Left lobe of liver (tissue), 2 donors: Measurements from ENCODE around the gene PRR30. TPM values are rescaled to one million over a fixed set of nuclear protein-coding genes. Genes with fewer than 3 reads are reported as not detected.
"Not testable (repeated sequence)": the region's sequence is repeated elsewhere in the genome, so short reads cannot be mapped to it uniquely, and the experiment has no call there.

ENCODE experiments used
- ATAC-seq: fragments of 200-7000 bp; cut with Tn5 transposase; one replicate; pipeline ENCODE4 v1.9.1; 2020; ENCODE audit warnings: mild to moderate bottlenecking, moderate library complexity
- DNase-seq: peaks from one replicate; pipeline ENCODE4 v3.0.0-alpha.2; 2020; ENCODE audit warnings: low spot score
- total RNA-seq: library from RNA; stranded (reverse); gene quantifications from one replicate; pipeline ENCODE4 v1.2.1, GENCODE V29; 2021
- donor health status: DM: no; HTN: no; CAD: no; lungs with moderate emphysema.
- donor health status: DM: no; HTN: yes; CAD: no.

PRR30 gene
- total RNA-seq, result not detected

DNA sequence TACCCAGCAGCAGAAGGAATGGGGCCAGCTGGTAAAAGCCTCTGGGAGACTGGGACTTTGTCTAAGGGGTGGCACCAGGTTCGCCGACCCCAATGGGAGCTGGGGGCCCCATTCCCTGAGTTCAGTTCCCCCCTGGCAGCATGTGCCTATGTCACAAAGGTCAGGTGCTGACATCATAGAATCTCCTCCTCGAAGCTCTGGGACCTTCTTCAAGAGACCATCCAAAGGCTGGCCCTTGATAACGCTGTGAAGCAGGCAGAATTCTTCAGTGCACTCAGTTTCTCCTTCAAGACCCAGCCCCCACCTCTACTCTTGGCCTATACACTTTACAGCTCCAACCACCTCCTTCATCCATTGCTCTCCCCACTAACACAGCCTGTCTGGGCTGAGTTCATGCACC lies at the start of gene PRR30:
Gene PRR30 (minus strand): TSS at position 101 of the 400 bp plus-strand sequence. CDS start 1,081 bp downstream, outside the sequence.
- DNase-seq (no peak), ATAC-seq (no peak)

DNA sequence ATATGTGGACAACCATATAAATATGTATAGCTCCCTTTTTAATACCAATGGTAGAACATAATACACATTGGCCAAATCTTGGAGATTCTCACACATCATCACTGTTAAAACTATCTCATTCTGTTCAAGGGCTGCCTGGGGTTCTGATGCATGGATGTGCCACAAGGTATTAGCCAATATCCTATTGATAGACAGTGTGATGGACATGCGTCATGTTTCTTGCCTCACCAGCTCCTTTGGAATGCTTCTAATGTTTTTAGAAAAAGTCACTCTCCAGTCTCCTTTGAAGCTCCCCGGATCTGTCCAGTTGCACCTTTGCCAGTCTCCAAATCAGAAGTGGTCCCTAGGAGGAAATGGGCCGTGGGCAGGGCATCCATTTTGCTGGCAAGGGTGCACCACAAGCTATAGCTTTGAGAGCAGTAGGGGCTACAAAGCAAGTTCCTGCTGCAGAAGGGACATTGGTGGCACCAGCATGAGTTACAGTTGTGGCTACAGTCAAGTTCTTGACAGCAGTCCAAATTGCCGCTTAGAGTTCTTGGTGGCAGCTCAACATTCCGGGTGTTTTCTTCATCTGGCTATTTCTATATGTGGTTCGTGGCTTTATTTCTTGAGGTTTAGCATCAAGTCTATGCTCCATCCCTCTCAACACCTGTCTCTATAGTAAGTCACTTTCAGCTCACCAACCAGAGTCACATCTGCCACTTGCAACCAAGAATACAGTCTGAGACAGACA lies 47.6 kb upstream of the PRR30 start:
- ATAC-seq, result no peak
- DNase-seq, result no peak

DNA sequence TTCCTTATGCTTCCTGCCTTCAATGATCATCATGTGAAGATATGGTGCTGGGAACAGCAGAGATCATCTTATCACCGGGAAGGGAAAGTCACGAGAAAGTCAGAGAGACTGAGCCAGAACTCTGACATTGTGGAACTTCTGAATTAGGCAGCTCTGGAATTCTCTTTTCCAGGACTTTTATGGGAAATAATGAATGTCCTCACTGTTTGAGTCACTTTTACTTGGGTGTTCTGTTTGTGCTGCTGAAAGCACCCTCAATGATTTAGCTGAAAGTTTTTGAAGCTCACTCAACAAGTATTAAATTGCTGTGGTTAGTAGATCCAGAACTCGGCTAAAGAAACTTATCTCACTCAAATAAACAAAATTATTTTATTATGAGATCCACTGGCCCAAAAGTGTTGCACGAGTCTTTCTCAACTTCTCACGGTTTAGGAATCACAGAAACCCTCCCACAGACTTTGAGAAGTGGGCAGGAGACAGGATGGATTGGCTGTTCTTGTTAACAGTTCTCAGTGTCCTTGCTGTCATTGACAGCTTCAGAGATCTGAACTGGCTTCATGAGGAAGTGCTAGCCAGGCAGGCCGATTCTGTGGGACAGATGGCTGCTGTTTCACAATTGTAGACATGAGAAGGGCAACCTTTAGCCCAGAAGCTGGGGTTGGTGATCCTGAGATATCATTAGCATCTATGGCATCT lies 46.3 kb upstream of the PRR30 start:
- DNase-seq, result peak; percentile 85

DNA sequence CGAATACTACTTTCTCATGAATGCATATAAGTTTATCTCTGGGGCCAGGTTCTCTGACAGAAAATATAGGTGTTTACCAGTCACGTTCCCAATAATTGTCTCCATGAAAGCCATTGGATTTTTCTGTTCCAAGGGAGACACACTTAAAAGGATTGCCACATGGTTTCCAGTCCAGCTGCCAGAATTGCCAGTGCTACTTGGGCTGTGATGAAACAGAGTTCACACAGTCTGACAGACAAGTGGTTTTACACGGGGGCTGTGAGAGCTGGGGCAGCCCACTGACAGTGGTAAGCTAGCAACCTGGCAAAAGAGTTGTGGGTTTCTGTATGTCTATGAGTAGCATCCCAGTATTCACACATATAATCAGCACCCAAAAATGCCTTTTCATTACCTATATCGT lies 44.9 kb upstream of the PRR30 start:
- peak; percentile 54 for ATAC-seq
- DNase-seq, result peak; percentile 84

More for the DNA sequence above, 46.3 kb upstream of the PRR30 start:
- peak; percentile 89 for ATAC-seq

GRCh38 chr2:27182346-27182745 lies 43.1 kb upstream of the PRR30 start:
- DNase-seq (no peak), ATAC-seq (no peak)

GRCh38 chr2:27179344-27180000 lies 40.3 kb upstream of the PRR30 start:
- DNase-seq (no peak), ATAC-seq (peak; percentile 35)

- DNase-seq (no peak), ATAC-seq (no peak)
Observed at GRCh38 chr2:27178469-27178868, 39.3 kb upstream of the PRR30 start.

- DNase-seq (no peak), ATAC-seq (peak; percentile 42)
Observed at GRCh38 chr2:27177441-27178351, 38.5 kb upstream of the PRR30 start.

DNA sequence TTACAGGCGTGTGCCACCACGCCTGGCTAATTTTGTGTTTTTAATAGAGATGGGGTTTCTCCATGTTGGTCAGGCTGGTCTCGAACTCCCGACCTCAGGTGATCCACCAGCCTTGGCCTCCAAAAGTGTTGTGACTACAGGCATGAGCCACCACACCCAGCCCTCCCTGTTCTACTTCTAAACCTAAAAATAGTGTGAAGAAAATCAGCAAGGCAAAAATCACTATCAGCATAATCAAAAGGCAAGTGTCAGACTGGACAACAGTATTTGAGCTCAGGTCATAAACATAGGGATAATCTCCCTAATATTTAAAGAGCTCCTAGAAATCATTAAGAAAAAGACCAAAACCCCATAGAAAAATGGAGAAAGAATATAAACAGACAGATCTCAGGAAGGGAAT lies 36.6 kb upstream of the PRR30 start:
- ATAC-seq, DNase-seq: not testable (repeated sequence)

DNA sequence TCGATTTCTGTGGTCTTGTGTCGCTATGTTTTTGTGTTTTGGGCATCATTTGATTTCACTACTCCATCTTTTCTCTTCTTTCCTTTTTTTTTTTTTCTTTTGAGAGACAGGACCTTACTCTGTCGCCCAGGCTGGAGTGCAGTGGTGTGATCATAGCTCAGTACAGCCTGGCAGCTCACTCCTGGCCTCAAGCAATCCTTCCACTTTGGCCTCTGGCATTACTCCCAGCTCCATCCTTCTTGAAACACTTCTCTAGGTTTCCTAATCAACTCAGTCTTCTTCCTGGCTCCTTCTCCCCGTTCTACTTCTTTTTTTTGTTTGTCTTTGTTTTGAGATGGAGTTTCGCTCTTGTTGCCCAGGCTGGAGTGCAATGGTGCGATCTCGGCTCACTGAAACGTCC lies 36.1 kb upstream of the PRR30 start:
- no peak for DNase-seq
- no peak for ATAC-seq

DNA sequence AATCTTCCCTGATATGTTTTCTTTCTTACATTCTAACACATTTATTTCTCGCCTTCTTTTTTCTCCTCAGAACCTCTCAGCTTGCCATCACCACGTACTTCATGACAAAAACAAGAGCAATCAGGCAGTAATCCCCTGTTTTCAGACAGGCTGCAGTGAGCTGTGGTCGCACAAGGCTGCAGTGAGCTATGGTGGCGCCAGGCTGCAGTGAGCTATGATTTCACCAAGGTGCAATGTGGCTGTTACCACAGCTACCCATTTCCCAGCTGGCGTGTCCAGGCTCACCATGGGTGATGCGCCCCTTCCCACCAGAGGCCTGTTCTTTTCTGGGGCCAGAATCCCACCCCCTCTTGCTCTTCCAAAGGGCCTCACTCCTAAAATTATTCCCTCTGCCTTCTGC lies 35.4 kb upstream of the PRR30 start:
- ATAC-seq, result no peak
- DNase-seq, result no peak

DNA sequence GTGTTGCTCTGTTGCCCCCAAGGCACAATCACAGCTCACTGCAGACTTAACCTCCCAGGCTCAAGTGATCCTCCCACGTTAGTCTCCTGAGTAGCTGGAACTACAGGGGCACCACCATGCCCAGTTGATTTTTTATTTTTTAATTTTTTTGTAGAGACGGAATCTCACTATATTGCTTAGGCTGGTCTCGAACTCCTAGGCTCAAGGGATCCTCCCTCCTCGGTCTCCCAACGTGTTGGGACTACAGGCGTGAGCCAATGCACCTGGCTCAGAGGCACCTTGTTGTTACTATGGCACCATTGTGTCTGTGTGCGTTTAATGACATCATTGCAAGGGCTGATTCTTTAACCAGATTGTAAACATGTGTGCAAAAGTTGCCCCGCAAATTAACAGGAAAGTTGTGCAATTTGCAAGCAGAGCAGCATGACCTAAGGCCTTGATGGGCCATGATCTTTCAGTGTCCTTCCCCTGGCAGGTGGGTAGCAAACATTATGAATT lies 32.2 kb upstream of the PRR30 start:
- peak; percentile 65 for ATAC-seq
- peak; percentile 69 for DNase-seq

- no peak for ATAC-seq
- no peak for DNase-seq
Observed at GRCh38 chr2:27170581-27171337, 31.5 kb upstream of the PRR30 start.

DNA sequence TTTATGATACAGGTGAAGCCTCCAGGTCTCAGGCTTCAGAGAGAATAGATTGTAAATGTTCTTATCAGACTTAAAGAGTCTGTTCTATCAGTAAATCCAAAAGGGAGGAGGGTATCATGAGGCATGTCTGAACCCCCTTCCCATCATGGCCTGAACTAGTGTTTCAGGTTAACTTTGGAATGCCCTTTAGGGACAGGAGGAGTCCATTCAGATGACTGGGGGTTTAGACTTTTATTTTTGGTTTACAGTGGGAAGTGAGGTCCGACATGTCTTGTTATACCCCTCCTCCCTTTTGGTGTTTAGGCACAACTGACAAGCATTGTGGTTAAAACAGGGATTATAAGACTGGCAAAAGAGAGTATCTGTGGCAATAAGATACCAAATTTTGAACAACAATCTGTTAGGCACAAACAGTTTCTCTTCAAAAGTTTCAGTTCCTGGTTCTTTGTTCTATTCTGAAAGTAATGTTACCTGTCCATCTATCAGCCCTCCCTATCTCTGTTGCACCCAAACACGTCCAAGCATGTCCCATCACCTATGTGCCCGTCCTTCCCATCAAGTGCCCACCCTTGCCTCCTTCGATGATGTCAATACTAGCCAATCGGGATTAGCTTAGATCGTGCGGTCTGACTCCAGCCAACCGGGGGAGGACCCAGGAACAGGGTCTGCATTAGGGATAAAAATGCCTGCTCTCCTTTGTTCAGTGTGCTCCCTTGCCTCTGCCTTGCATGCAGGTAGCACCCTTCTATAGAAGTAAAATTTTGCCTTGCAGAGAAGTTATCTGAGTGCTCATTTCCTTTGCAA lies 26.0 kb upstream of the PRR30 start:
- DNase-seq (no peak), ATAC-seq (no peak)

DNA sequence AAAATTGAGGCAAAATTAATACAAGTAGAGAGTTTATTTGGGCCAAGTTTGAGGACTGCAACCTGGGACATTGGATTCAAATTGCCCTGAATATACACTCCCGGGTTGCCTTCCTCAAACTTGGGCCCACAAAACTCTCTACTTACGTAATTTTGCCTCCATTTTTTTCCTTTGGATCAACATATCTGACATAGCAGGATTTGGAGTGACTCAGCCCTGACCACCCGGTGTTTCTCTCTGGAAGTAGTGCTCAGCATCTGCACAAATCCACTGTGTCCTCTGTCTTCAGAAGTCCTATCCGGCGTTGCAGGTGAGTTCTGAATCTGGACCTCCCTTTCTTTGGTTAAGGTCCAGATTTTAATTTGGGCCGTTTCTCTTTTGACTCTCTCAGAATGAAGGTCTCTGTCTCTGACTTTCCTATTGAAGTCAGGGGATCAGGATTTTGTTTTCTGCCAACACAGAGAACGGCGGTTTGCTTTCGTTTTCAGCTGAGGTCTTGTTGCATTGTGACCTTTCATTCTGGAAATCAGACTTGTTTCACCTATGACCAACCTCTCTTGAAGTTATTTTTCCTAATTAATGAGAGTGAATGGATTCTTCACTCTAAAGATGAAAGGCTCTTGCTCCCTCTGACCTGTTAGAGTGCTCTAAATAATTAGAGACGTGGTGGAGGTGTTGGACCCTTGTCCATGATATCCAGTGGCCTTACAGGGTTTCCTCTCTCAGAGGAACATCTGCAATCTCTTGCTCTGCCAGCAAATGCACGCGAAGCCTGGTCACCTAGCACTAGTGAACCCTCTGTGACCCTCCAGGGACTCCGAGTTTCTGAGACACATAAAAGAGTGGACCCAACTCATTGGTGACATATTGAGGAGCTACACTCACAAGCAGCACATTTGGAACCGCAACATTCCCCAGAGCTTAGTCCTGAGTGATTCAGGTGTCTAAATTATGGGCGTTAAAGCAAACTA lies 23.2 kb upstream of the PRR30 start:
- DNase-seq, result no peak
- peak; percentile 88 for ATAC-seq

- DNase-seq (no peak), ATAC-seq (no peak)
Observed at GRCh38 chr2:27160191-27160590, 21.0 kb upstream of the PRR30 start.

DNA sequence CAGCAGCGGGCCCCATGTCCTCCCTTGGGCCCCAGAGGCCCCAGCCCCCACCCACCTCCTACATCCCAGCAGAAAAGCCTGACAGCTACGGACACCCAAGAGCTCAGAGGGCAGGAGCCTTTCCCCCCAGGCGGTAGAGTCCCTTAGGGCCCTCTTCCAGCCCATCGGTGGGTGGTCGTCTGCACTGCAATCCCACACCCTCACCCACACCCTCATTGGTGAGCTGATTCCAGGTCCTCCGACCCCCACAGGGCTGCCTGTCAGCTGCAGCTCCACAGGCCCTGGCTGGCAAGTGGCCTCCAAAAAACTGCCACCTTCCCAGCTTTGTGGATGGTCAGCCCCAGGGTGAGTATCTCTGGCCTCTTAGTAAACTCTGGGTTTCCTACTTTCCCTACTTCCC lies 20.1 kb upstream of the PRR30 start:
- ATAC-seq (no peak), DNase-seq (no peak)

- ATAC-seq, result no peak
- no peak for DNase-seq
Observed at GRCh38 chr2:27158468-27158867, 19.3 kb upstream of the PRR30 start.
